Measurements from ENCODE around the gene ZNF248.

The ZNF248 gene

GRCh38 chr10:37794305-37794976, 63.0 kb downstream of the ZNF248 start:
- no peak overlapping the region for H3K4me3 ChIP-seq (ENCODE audit: low read length)
- TF ChIP-seq, protein P1, sequence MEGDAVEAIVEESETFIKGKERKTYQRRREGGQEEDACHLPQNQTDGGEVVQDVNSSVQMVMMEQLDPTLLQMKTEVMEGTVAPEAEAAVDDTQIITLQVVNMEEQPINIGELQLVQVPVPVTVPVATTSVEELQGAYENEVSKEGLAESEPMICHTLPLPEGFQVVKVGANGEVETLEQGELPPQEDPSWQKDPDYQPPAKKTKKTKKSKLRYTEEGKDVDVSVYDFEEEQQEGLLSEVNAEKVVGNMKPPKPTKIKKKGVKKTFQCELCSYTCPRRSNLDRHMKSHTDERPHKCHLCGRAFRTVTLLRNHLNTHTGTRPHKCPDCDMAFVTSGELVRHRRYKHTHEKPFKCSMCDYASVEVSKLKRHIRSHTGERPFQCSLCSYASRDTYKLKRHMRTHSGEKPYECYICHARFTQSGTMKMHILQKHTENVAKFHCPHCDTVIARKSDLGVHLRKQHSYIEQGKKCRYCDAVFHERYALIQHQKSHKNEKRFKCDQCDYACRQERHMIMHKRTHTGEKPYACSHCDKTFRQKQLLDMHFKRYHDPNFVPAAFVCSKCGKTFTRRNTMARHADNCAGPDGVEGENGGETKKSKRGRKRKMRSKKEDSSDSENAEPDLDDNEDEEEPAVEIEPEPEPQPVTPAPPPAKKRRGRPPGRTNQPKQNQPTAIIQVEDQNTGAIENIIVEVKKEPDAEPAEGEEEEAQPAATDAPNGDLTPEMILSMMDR (conservative IDR thresholded peaks at IDR 0.05; ENCODE audit: low read depth, low read length): no peak
- DNase-seq (ENCODE audit: low read depth): no peak

GRCh38 chr10:37789590-37789989, 67.8 kb downstream of the ZNF248 start:
- DNase-seq (ENCODE audit: low read depth): no peak
- H3K4me3 ChIP-seq (ENCODE audit: low read length): no peak overlapping the region
- TF ChIP-seq, protein P1 (conservative IDR thresholded peaks at IDR 0.05; ENCODE audit: low read depth, low read length): no peak

GRCh38 chr10:37784678-37785077, 72.7 kb downstream of the ZNF248 start:
- no peak for DNase-seq (ENCODE audit: low read depth)
- TF ChIP-seq, protein P1 (conservative IDR thresholded peaks at IDR 0.05; ENCODE audit: low read depth, low read length): no peak
- H3K4me3 ChIP-seq (ENCODE audit: low read length): no peak overlapping the region

DNA sequence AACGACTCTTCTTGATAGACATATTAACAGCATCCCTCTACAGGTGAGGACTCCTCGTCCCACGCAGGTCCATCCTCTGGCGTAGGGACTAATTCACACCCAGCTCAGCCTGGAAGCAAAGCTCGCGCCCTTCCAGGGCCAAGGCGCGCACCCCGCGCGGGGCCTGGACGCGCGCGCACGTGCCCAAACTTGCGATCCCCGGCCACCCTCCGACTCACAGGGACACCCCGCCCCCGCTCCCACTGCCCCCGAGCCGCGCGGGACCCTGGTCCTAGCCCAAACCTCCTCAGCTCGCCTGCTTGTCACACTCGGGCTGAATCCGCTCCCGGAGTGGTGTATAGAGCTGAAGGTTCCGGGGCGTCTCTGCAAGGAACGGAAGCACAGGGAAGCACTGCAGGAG, 76.9 kb downstream of the ZNF248 start:
- TF ChIP-seq, protein P1 (conservative IDR thresholded peaks at IDR 0.05; ENCODE audit: low read depth, low read length): no peak
- H3K4me3 ChIP-seq (ENCODE audit: low read length): no peak overlapping the region
- no peak for DNase-seq (ENCODE audit: low read depth)

GRCh38 chr10:37777056-37777455, 80.4 kb downstream of the ZNF248 start:
- H3K4me3 ChIP-seq (ENCODE audit: low read length): no peak overlapping the region
- TF ChIP-seq, protein P1 (conservative IDR thresholded peaks at IDR 0.05; ENCODE audit: low read depth, low read length): no peak
- DNase-seq (ENCODE audit: low read depth): no peak

- no peak for DNase-seq (ENCODE audit: low read depth)
- no peak overlapping the region for H3K4me3 ChIP-seq (ENCODE audit: low read length)
- TF ChIP-seq, protein P1 (conservative IDR thresholded peaks at IDR 0.05; ENCODE audit: low read depth, low read length): no peak
These were observed 81.8 kb downstream of the ZNF248 start for GRCh38 chr10:37775612-37776011.

DNA sequence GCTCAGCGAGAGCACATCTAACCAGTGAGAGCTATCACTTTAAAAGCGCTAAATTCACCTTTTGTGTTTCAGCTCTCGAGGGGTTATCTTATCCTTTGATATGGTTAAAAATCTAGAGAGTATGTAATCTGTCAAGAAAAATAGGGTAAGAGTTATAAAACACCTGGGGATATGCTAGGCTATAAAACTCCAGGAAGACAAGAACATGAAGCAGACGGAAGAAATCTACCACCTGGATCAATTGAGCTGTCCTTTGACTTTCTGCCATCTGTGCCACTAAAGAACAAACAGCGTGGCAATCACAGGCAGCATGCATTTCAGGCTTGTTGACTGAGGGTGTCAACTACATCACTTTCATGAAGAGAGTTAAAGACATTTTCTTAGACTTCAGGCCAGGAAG, 83.1 kb downstream of the ZNF248 start:
- DNase-seq (ENCODE audit: low read depth): no peak
- H3K4me3 ChIP-seq (ENCODE audit: low read length): no peak overlapping the region
- TF ChIP-seq, protein P1 (conservative IDR thresholded peaks at IDR 0.05; ENCODE audit: low read depth, low read length): no peak

All from retinal pigment epithelial cell (primary cell).